HEK293 (cell line): ENCODE results near the gene DNAJC3.
A peak's percentile ranks its signal among the peaks of the same experiment; 100 is the strongest.
"Not testable (repeated sequence)": the region's sequence is repeated elsewhere in the genome, so short reads cannot be mapped to it uniquely, and the experiment has no call there.

Source experiments
- CTCF ChIA-PET: fragments of 350-600 bp; formaldehyde crosslinking; extraction: SDS; loops from one replicate; lab custom pipeline; 2021; ENCODE audit warnings: antibody characterized with exemption; lab: Yijun Ruan, JAX
- POLR2A ChIA-PET: fragments of 300-600 bp; formaldehyde crosslinking; extraction: SDS; loops from one replicate; lab custom pipeline; 2020; ENCODE audit warnings: antibody characterized with exemption, inconsistent platforms; lab: Yijun Ruan, JAX
- H3K27ac ChIP-seq: fragments of 200-500 bp; sonication (Bioruptor generic); 2 replicates; pipeline ENCODE4 v1.5.1; 2014; ENCODE audit warnings: low read depth, low read length, control low read depth, inconsistent platforms; ENCODE audit errors: extremely low read depth
- H3K36me3 ChIP-seq, 2 experiments: fragments of 200-500 bp in 1 of 2; sonication (Bioruptor generic) in 1 of 2; 1 replicate in 1 of 2; 2 replicates in 1 of 2; pipeline ENCODE4 v1.5.1; 2014 to 2017; ENCODE audit warnings: inconsistent platforms in 2 of 2, low read length in 2 of 2; ENCODE audit not compliant: control insufficient read depth in 2 of 2, insufficient read depth in 1 of 2
- H3K4me1 ChIP-seq: fragments of 200-500 bp; sonication (Bioruptor generic); 2 replicates; pipeline ENCODE4 v1.5.1; 2014; ENCODE audit warnings: mild to moderate bottlenecking, low read length, inconsistent platforms; ENCODE audit not compliant: control insufficient read depth, insufficient read depth
- H3K4me3 ChIP-seq: 2 replicates; pipeline ENCODE4 v1.5.1; 2011; ENCODE audit warnings: low read depth, mild to moderate bottlenecking, control low read depth, low read length, moderate library complexity
- H3K9me3 ChIP-seq: fragments of 200-500 bp; sonication (Bioruptor generic); 2 replicates; pipeline ENCODE4 v1.5.1; 2014; ENCODE audit warnings: low read depth, low read length, inconsistent platforms; ENCODE audit not compliant: control insufficient read depth, insufficient read depth
- BCL11A ChIP-seq: fragments of 450-650 bp; formaldehyde crosslinking; IDR thresholded peaks from 2 replicates; pipeline ENCODE4 v1.5.1; 2016; ENCODE audit warnings: low read depth, missing biosample characterization, missing genetic modification characterization
- EGR2 ChIP-seq: fragments of 450-650 bp; formaldehyde crosslinking; IDR thresholded peaks from 2 replicates; pipeline ENCODE4 v1.5.1; 2016; ENCODE audit warnings: low read depth, missing biosample characterization, missing genetic modification characterization
- KLF8 ChIP-seq: fragments of 450-650 bp; formaldehyde crosslinking; IDR thresholded peaks from 2 replicates; pipeline ENCODE4 v1.5.1; 2016; ENCODE audit warnings: missing biosample characterization, missing genetic modification characterization
- TCF7L2 ChIP-seq: IDR thresholded peaks from 2 replicates; pipeline ENCODE4 v1.6.1; 2011; ENCODE audit warnings: low read depth, mild to moderate bottlenecking, inconsistent platforms, low read length, moderate library complexity, borderline replicate concordance
- WT1 ChIP-seq: fragments of 450-650 bp; formaldehyde crosslinking; IDR thresholded peaks from 2 replicates; pipeline ENCODE4 v1.5.1; 2016; ENCODE audit warnings: missing biosample characterization, missing genetic modification characterization
- ZNF10 ChIP-seq: fragments of 450-650 bp; formaldehyde crosslinking; IDR thresholded peaks from 2 replicates; pipeline ENCODE4 v1.5.1; 2017; ENCODE audit warnings: missing biosample characterization, missing genetic modification characterization
- ZNF146 ChIP-seq: fragments of 450-650 bp; formaldehyde crosslinking; IDR thresholded peaks from 2 replicates; pipeline ENCODE4 v1.5.1; 2016; ENCODE audit warnings: missing biosample characterization, missing genetic modification characterization
- ZNF16 ChIP-seq: fragments of 450-650 bp; formaldehyde crosslinking; IDR thresholded peaks from 2 replicates; pipeline ENCODE4 v1.5.1; 2016; ENCODE audit warnings: low read depth, missing biosample characterization, missing genetic modification characterization
- ZNF350 ChIP-seq: fragments of 450-650 bp; formaldehyde crosslinking; IDR thresholded peaks from 2 replicates; pipeline ENCODE4 v1.5.0; 2017; ENCODE audit warnings: missing biosample characterization, mild to moderate bottlenecking, missing genetic modification characterization
- ZNF354C ChIP-seq: fragments of 450-650 bp; formaldehyde crosslinking; IDR thresholded peaks from 2 replicates; pipeline ENCODE4 v1.5.1; 2016; ENCODE audit warnings: missing biosample characterization, missing genetic modification characterization, low read depth, borderline replicate concordance
- ZNF510 ChIP-seq: fragments of 450-650 bp; formaldehyde crosslinking; IDR thresholded peaks from 2 replicates; pipeline ENCODE4 v1.5.1; 2018; ENCODE audit warnings: mild to moderate bottlenecking, missing genetic modification characterization, missing biosample characterization; ENCODE audit not compliant: insufficient replicate concordance
- ZNF555 ChIP-seq: fragments of 450-650 bp; formaldehyde crosslinking; conservative IDR thresholded peaks from 2 replicates; pipeline ENCODE4 v1.5.1; 2017; ENCODE audit warnings: missing biosample characterization, mild to moderate bottlenecking, missing genetic modification characterization, inconsistent platforms
- ZNF624 ChIP-seq: fragments of 450-650 bp; formaldehyde crosslinking; IDR thresholded peaks from 2 replicates; pipeline ENCODE4 v1.5.1; 2017; ENCODE audit warnings: missing biosample characterization, missing genetic modification characterization
- ZNF658 ChIP-seq: fragments of 450-650 bp; formaldehyde crosslinking; IDR thresholded peaks from 2 replicates; pipeline ENCODE4; 2016; ENCODE audit warnings: missing biosample characterization, missing genetic modification characterization
- ZNF701 ChIP-seq: fragments of 450-650 bp; formaldehyde crosslinking; IDR thresholded peaks from 2 replicates; pipeline ENCODE4 v1.5.1; 2016; ENCODE audit warnings: missing biosample characterization, missing genetic modification characterization
- ZNF747 ChIP-seq: fragments of 450-650 bp; formaldehyde crosslinking; IDR thresholded peaks from 2 replicates; pipeline ENCODE4 v1.5.1; 2016; ENCODE audit warnings: missing biosample characterization, missing genetic modification characterization
- ZNF792 ChIP-seq: fragments of 450-650 bp; formaldehyde crosslinking; IDR thresholded peaks from 2 replicates; pipeline ENCODE4 v1.5.1; 2016; ENCODE audit warnings: missing biosample characterization, missing genetic modification characterization
- ZSCAN30 ChIP-seq: fragments of 450-650 bp; IDR thresholded peaks from 2 replicates; pipeline ENCODE4 v1.5.1; 2018; ENCODE audit warnings: missing biosample characterization, mild to moderate bottlenecking, missing genetic modification characterization, moderate library complexity
- TF ChIP-seq, protein P1 (sequence below): fragments of 450-650 bp; formaldehyde crosslinking; IDR thresholded peaks from 2 replicates; pipeline ENCODE4 v1.5.1; 2016; ENCODE audit warnings: missing biosample characterization, missing genetic modification characterization
- TF ChIP-seq, protein P2 (sequence below): fragments of 450-650 bp; formaldehyde crosslinking; IDR thresholded peaks from 2 replicates; pipeline ENCODE4 v1.5.1; 2016; ENCODE audit warnings: missing biosample characterization, missing genetic modification characterization
- TF ChIP-seq, protein P3 (sequence below): fragments of 450-650 bp; formaldehyde crosslinking; IDR thresholded peaks from 2 replicates; pipeline ENCODE4 v1.5.1; 2016; ENCODE audit warnings: missing biosample characterization, missing genetic modification characterization
- TF ChIP-seq, protein P4 (sequence below): fragments of 450-650 bp; formaldehyde crosslinking; IDR thresholded peaks from 2 replicates; pipeline ENCODE4 v1.5.1; 2016; ENCODE audit warnings: missing biosample characterization, missing genetic modification characterization

The DNAJC3 gene

DNA sequence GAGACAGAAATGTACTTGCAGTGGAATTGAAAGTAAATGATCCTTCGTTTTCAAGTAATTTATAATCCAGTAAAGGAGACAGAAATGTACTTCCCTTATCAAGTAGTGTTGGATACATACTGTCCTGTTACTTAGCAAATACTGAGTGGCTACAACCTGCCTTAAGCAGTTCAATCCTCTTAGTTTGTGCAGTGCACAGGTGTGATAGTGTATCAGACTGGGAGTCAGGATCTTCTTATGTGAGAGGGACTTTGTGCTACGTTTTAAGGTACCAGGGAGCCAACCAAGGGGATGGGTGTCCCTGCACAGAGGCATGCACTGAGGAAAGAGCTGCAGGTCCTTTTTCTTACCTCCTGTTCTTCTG, 111.1 kb downstream of the DNAJC3 start:
- ChIA-PET POLR2A (no interaction called here), CTCF (no interaction called here)
- no peak overlapping the region for H3K4me3 ChIP-seq
- peaks cover 0 to 40% of the 10 kb centered on the region in 2 experiments; a peak in 1 of 3 replicates for H3K36me3 ChIP-seq
- TF ChIP-seq TCF7L2 (no peak), ZNF354C (tag by site-specific recombination) (no peak)
- TF ChIP-seq, protein P1, sequence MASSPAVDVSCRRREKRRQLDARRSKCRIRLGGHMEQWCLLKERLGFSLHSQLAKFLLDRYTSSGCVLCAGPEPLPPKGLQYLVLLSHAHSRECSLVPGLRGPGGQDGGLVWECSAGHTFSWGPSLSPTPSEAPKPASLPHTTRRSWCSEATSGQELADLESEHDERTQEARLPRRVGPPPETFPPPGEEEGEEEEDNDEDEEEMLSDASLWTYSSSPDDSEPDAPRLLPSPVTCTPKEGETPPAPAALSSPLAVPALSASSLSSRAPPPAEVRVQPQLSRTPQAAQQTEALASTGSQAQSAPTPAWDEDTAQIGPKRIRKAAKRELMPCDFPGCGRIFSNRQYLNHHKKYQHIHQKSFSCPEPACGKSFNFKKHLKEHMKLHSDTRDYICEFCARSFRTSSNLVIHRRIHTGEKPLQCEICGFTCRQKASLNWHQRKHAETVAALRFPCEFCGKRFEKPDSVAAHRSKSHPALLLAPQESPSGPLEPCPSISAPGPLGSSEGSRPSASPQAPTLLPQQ (tag by site-specific recombination): no peak
- TF ChIP-seq, all 188 proteins: peak for 0
- no peaks in the 10 kb centered on the region for H3K4me1 ChIP-seq
- no peaks in the 10 kb centered on the region for H3K9me3 ChIP-seq
- H3K27ac ChIP-seq: no peak overlapping the region

DNA sequence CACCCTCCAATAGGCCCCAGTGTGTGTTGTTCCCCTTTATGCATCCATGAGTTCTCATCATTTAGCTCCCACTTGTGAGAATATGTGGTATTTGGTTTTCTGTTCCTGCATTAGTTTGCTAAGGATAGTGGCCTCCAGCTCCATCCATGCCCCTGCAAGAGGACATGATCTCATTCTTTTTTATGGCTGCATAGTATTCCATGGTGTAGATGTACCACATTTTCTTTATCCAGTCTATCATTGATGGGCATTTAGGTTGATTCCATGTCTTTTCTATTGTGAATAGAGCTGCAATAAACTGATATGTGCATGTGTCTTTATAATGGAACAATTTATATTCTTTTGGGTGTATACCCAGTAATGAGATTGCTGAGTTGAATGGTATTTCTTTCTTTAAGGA, 112.4 kb downstream of the DNAJC3 start:
- H3K9me3 ChIP-seq, H3K27ac ChIP-seq, H3K4me3 ChIP-seq, CTCF ChIA-PET, H3K4me1 ChIP-seq, POLR2A ChIA-PET: not testable (repeated sequence)
- peak; percentile 96 for TF ChIP-seq ZNF146 (tag by site-specific recombination)
- TF ChIP-seq, protein P2, sequence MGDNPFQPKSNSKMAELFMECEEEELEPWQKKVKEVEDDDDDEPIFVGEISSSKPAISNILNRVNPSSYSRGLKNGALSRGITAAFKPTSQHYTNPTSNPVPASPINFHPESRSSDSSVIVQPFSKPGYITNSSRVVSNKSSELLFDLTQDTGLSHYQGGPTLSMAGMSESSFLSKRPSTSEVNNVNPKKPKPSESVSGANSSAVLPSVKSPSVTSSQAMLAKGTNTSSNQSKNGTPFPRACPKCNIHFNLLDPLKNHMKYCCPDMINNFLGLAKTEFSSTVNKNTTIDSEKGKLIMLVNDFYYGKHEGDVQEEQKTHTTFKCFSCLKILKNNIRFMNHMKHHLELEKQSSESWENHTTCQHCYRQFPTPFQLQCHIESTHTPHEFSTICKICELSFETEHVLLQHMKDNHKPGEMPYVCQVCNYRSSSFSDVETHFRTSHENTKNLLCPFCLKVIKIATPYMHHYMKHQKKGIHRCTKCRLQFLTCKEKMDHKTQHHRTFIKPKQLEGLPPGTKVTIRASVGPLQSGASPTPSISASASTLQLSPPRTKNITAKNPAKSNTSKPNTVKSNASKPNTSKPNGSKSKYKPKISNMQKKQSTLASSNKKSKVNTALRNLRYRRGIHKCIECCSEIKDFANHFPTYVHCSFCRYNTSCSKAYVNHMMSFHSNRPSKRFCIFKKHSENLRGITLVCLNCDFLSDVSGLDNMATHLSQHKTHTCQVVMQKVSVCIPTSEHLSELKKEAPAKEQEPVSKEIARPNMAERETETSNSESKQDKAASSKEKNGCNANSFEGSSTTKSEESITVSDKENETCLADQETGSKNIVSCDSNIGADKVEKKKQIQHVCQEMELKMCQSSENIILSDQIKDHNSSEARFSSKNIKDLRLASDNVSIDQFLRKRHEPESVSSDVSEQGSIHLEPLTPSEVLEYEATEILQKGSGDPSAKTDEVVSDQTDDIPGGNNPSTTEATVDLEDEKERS: 0 out of 2 replicates have a peak, but pooled peaks have one; percentile 39
- peaks cover 0 to 41% of the 10 kb centered on the region in 2 experiments; a peak in 1 of 3 replicates for H3K36me3 ChIP-seq

DNA sequence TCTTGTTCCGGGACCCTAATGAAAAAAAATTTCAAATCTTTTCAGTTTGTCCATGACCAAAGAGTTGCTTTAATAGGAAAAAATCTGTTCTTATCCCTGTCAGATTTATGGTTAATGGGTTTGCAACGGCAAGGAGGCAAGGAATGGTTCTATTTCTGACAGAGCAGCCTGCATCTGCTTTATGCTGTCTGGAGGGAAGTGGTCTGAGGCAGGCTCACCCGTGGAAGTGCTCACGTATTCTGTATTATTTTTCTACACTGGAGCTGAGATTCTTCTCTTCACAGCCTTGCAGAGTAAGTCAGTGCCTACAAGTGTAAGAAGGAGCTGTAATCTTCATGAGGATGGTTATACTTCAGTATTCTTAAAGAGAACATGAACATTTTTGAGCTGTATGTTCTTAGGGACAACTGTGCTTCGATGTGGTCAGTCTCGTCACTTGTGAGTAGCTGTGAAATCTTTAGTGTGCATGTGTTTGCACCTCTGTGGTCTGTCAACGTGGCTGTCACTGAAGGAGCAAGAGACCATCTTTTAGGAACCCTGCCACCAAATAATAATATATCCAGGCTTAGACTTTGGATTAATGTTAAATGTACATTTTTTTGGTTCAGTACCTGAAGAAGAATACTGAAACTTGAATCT, 114.3 kb downstream of the DNAJC3 start:
- H3K27ac ChIP-seq: no peak overlapping the region
- H3K4me1 ChIP-seq: no peaks in the 10 kb centered on the region
- no peak overlapping the region for H3K4me3 ChIP-seq
- ChIA-PET POLR2A (interaction anchor here (0.6 to 0.7 kb wide), 2 partner anchors 153 to 559 kb away, joined by 3 read pairs; no protein-coding TSS in a partner anchor), CTCF (no interaction called here)
- H3K36me3 ChIP-seq: peaks cover 0 to 41% of the 10 kb centered on the region in 2 experiments; a peak in 1 of 3 replicates
- TF ChIP-seq ZNF16 (tag by site-specific recombination): no peak
- TF ChIP-seq ZNF350 (tag by site-specific recombination): no peak
- TF ChIP-seq, protein P3, sequence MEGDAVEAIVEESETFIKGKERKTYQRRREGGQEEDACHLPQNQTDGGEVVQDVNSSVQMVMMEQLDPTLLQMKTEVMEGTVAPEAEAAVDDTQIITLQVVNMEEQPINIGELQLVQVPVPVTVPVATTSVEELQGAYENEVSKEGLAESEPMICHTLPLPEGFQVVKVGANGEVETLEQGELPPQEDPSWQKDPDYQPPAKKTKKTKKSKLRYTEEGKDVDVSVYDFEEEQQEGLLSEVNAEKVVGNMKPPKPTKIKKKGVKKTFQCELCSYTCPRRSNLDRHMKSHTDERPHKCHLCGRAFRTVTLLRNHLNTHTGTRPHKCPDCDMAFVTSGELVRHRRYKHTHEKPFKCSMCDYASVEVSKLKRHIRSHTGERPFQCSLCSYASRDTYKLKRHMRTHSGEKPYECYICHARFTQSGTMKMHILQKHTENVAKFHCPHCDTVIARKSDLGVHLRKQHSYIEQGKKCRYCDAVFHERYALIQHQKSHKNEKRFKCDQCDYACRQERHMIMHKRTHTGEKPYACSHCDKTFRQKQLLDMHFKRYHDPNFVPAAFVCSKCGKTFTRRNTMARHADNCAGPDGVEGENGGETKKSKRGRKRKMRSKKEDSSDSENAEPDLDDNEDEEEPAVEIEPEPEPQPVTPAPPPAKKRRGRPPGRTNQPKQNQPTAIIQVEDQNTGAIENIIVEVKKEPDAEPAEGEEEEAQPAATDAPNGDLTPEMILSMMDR (tag by site-specific recombination): no peak
- TF ChIP-seq ZNF701: no peak
- no peak for TF ChIP-seq ZNF10 (tag by site-specific recombination)
- no peaks in the 10 kb centered on the region for H3K9me3 ChIP-seq

DNA sequence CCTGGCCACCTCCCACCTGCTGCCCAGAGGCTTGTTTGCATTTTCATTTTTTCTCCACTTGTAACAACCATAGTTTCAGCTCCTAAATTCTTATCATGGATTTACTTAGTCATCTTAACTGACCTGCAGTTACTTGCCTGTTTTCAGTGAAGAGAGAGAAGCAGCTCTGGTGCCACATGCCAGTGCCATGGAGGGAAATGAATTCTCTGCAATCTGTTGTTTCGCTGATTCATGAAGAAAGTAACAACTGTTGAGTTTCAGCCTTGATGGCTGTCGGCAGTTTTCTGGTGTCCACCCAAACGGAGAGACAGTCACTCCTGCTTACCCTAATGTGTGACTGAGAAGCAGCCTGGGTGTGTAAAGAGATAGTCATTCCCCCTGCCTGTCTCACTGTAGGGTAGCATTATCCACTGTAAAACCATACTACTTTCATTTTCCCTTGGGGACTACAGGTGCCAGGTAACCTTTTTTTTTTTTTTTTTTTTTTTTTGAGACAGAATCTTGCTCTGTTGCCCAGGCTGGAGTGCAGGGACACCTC, 116.1 kb downstream of the DNAJC3 start:
- Histone ChIP-seq H3K9me3 (no peaks in the 10 kb centered on the region), H3K4me1 (no peaks in the 10 kb centered on the region), H3K4me3 (no peak overlapping the region), H3K36me3 (peaks cover 0 to 32% of the 10 kb centered on the region in 2 experiments; a peak in 1 of 3 replicates), H3K27ac (no peak overlapping the region)
- ChIA-PET POLR2A (no interaction called here), CTCF (no interaction called here)
- TF ChIP-seq ZNF658 (tag by site-specific recombination) (no peak), ZNF792 (tag by site-specific recombination) (no peak), ZNF624 (tag by site-specific recombination) (no peak), ZNF747 (no peak), ZNF510 (no peak), EGR2 (tag by site-specific recombination) (no peak), ZSCAN30 (tag by site-specific recombination) (no peak), ZNF555 (tag by site-specific recombination) (no peak), WT1 (no peak), KLF8 (tag by site-specific recombination) (no peak), BCL11A (no peak)
- TF ChIP-seq, protein P4, sequence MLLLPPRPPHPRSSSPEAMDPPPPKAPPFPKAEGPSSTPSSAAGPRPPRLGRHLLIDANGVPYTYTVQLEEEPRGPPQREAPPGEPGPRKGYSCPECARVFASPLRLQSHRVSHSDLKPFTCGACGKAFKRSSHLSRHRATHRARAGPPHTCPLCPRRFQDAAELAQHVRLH (tag by site-specific recombination): no peak
